SK-N-SH (cell line): ENCODE measurements around the gene SIPA1. TPM values are rescaled to one million over a fixed set of nuclear protein-coding genes. Genes with fewer than 3 reads are reported as not detected.

ENCODE experiments used
- CTCF ChIA-PET: fragments of 300-600, 350-600 bp; formaldehyde crosslinking; extraction: SDS; loops from one replicate; lab custom pipeline; 2021; lab: Yijun Ruan, JAX
- POLR2A ChIA-PET: fragments of 350-600 bp; sonication (Branson Sonifier 250); formaldehyde crosslinking; extraction: SDS; loops from one replicate; lab custom pipeline; 2020; ENCODE audit warnings: antibody characterized with exemption, inconsistent platforms; lab: Yijun Ruan, JAX
- DNase-seq: peaks from one replicate; pipeline ENCODE4 v3.0.0; 2012
- H2AFZ ChIP-seq: fragments of 200-600 bp; sonication (generic); 2 replicates; pipeline ENCODE4 v1.8.1; 2016; ENCODE audit warnings: antibody characterized with exemption, mild to moderate bottlenecking, low read depth
- H3F3A ChIP-seq: fragments of 200-600 bp; sonication (generic); replicated peaks from 2 replicates; pipeline ENCODE3; 2016; ENCODE audit warnings: antibody characterized with exemption, mild to moderate bottlenecking; ENCODE audit not compliant: insufficient read depth
- H3K27ac ChIP-seq, 2 experiments: fragments of 200-500 bp in 1 of 2; fragments of 200-600 bp in 1 of 2; sonication (Bioruptor generic) in 1 of 2; sonication (generic), shearing (Covaris generic) in 1 of 2; 2 replicates each; pipeline versions ENCODE4 v1.5.1 to v1.6.1; 2014 to 2016; ENCODE audit warnings: low read depth in 2 of 2, inconsistent platforms in 1 of 2, low read length in 1 of 2, mild to moderate bottlenecking in 1 of 2, mixed read lengths in 1 of 2
- H3K27me3 ChIP-seq: fragments of 200-600 bp; sonication (generic), shearing (Covaris generic); 2 replicates; pipeline ENCODE4 v1.6.1; 2016; ENCODE audit warnings: mixed run types; ENCODE audit not compliant: insufficient read depth
- H3K36me3 ChIP-seq, 2 experiments: fragments of 200-500 bp in 1 of 2; fragments of 200-600 bp in 1 of 2; sonication (Bioruptor generic) in 1 of 2; sonication (generic) in 1 of 2; replicated peaks in 1 of 2; 2 replicates each; pipeline versions ENCODE3 to v1.5.1; 2014 to 2016; ENCODE audit warnings: low read length in 1 of 2, mild to moderate bottlenecking in 1 of 2; ENCODE audit not compliant: insufficient read depth in 2 of 2, control insufficient read depth in 1 of 2
- H3K4me1 ChIP-seq, 2 experiments: fragments of 200-500 bp in 1 of 2; fragments of 200-600 bp in 1 of 2; sonication (Bioruptor generic) in 1 of 2; sonication (generic), shearing (Covaris generic) in 1 of 2; 2 replicates each; pipeline versions ENCODE4 v1.5.1 to v1.6.1; 2014 to 2016; ENCODE audit warnings: low read depth in 1 of 2, low read length in 1 of 2, mixed run types in 1 of 2; ENCODE audit not compliant: insufficient read depth in 2 of 2, control insufficient read depth in 1 of 2
- H3K4me2 ChIP-seq: fragments of 200-600 bp; sonication (generic), shearing (Covaris generic); 2 replicates; pipeline ENCODE4 v1.6.1; 2017; ENCODE audit warnings: mixed run types
- H3K4me3 ChIP-seq, 2 experiments: fragments of 200-500 bp in 1 of 2; fragments of 200-600 bp in 1 of 2; sonication (Bioruptor generic) in 1 of 2; sonication (generic), shearing (Covaris generic) in 1 of 2; 2 replicates each; pipeline versions ENCODE4 v1.5.1 to v1.8.1; 2014 to 2016; ENCODE audit warnings: low read depth in 2 of 2, inconsistent platforms in 1 of 2, low read length in 1 of 2, mild to moderate bottlenecking in 1 of 2, mixed read lengths in 1 of 2, moderate library complexity in 1 of 2
- H3K79me2 ChIP-seq: fragments of 200-600 bp; sonication (generic); 2 replicates; pipeline ENCODE4 v1.8.1; 2017; ENCODE audit warnings: mild to moderate bottlenecking; ENCODE audit not compliant: insufficient read depth
- H3K9ac ChIP-seq: fragments of 200-600 bp; sonication (generic); 2 replicates; pipeline ENCODE4 v1.6.1; 2017; ENCODE audit warnings: mixed run types
- H3K9me2 ChIP-seq: fragments of 200-600 bp; sonication (generic); 2 replicates; pipeline ENCODE4 v1.6.1; 2017; ENCODE audit warnings: mixed run types
- H3K9me3 ChIP-seq: fragments of 200-600 bp; sonication (generic); 2 replicates; pipeline ENCODE4 v1.6.1; 2017; ENCODE audit warnings: mixed run types, mild to moderate bottlenecking, moderate library complexity
- H4K20me1 ChIP-seq: fragments of 200-600 bp; sonication (generic); 2 replicates; pipeline ENCODE4 v1.6.1; 2017; ENCODE audit warnings: mild to moderate bottlenecking, mixed run types; ENCODE audit not compliant: insufficient read depth
- EZH2phosphoT487 ChIP-seq: fragments of 200-600 bp; sonication (generic); IDR thresholded peaks from 2 replicates; pipeline ENCODE4 v1.6.1; 2017; ENCODE audit warnings: low read depth, mixed run types, mild to moderate bottlenecking, antibody characterized with exemption, moderate library complexity, borderline replicate concordance
- FOXM1 ChIP-seq: IDR thresholded peaks from 2 replicates; pipeline ENCODE4 v1.4.0; 2012; ENCODE audit warnings: low read depth, mild to moderate bottlenecking
- JUND ChIP-seq: IDR thresholded peaks from 2 replicates; pipeline ENCODE4 v1.4.0; 2012
- MEF2A ChIP-seq: IDR thresholded peaks from 2 replicates; pipeline ENCODE4 v1.4.0; 2012; ENCODE audit warnings: low read depth, borderline replicate concordance
- MXI1 ChIP-seq: IDR thresholded peaks from 2 replicates; pipeline ENCODE4 v1.6.1; 2012; ENCODE audit warnings: mild to moderate bottlenecking, low read depth, low read length, improper control_type of control experiment
- NFIC ChIP-seq: IDR thresholded peaks from 2 replicates; pipeline ENCODE4 v1.4.0; 2012; ENCODE audit warnings: borderline replicate concordance
- PBX3 ChIP-seq: IDR thresholded peaks from 2 replicates; pipeline ENCODE4; 2012
- RAD21 ChIP-seq: IDR thresholded peaks from 2 replicates; pipeline ENCODE4 v1.6.1; 2012; ENCODE audit warnings: mild to moderate bottlenecking, low read length
- RCOR1 ChIP-seq: fragments of 150-350 bp; IDR thresholded peaks from 2 replicates; pipeline ENCODE4 v1.6.1; 2017; ENCODE audit warnings: antibody characterized with exemption, low read length
- YY1 ChIP-seq: IDR thresholded peaks from 2 replicates; pipeline ENCODE4 v1.4.0; 2012; ENCODE audit warnings: low read depth, mild to moderate bottlenecking
- ZBTB33 ChIP-seq: IDR thresholded peaks from 2 replicates; pipeline ENCODE4 v1.4.0; 2012; ENCODE audit warnings: low read depth, borderline replicate concordance
- WGBS: methylation state at CpG from one replicate; pipeline ENCODE4 v1.1.6; 2017; ENCODE audit warnings: low lambda C conversion rate; 5-methylcytosine and 5-hydroxymethylcytosine counted together
- polyA plus RNA-seq, 3 experiments: library from polyadenylated mRNA; depleted of rRNA; stranded (reverse); fragments of >200 nt; gene quantifications; 2 replicates each; pipeline ENCODE4 v1.2.3, GENCODE V29; 2012
- TF ChIP-seq, protein P1 (sequence below): IDR thresholded peaks from 2 replicates; pipeline ENCODE4 v1.4.0; 2012; ENCODE audit warnings: low read depth, borderline replicate concordance

SIPA1 gene
- polyA plus RNA-seq, 1 of the 3 experiments (the other 2 are of a cell fraction), result 18.7 TPM

DNA sequence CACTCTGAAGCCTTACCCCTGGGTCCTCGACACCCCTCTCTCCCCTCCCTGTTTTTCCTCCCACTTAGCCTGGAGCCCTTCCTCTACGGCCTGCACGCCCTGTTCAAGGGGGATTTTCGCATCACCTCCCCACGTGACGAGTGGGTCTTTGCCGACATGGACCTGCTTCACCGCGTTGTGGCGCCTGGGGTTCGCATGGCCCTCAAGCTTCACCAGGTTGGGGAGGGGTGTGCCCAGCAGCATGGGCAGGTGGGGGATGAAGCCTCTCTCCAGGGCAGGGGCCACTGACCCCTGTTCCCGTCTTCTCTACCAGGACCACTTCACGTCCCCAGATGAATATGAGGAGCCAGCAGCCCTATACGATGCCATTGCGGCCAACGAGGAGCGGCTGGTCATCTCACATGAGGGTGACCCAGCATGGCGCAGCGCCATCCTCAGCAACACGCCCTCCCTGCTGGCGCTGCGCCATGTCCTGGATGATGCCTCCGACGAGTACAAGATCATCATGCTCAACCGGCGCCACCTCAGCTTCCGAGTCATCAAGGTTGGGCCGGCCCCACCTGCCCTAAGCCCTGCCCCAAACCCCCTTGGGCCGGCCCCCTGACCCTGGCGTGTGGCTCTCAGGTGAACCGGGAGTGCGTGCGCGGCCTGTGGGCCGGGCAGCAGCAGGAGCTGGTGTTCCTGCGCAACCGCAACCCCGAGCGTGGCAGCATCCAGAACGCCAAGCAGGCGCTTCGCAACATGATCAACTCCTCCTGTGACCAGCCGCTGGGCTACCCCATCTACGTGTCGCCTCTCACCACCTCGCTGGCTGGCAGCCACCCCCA is 2.8 kb upstream of the SIPA1 start:
- Histone ChIP-seq H3K79me2 (peaks cover 16% of the 10 kb centered on the region), H3K27ac (no peak overlapping the region; a peak in 1 of 4 replicates), H3K27me3 (no peaks in the 10 kb centered on the region), H3F3A (peaks cover 18% of the 10 kb centered on the region), H4K20me1 (peaks cover 9% of the 10 kb centered on the region), H3K9me2 (no peaks in the 10 kb centered on the region), H3K36me3 (peaks cover 12 to 59% of the 10 kb centered on the region in 2 experiments), H2AFZ (no peak overlapping the region), H3K4me3 (no peak overlapping the region), H3K4me2 (no peak overlapping the region), H3K9ac (no peak overlapping the region), H3K4me1 (peaks cover 5 to 24% of the 10 kb centered on the region in 2 experiments; a peak in 3 of 4 replicates), H3K9me3 (no peaks in the 10 kb centered on the region)
- DNase-seq, result no peak
- CTCF ChIA-PET, result interaction anchor here (1.2 to 3.9 kb wide), 2 partner anchors 9 to 17 kb away, joined by 4 to 18 read pairs; no protein-coding TSS in a partner anchor
- no peak for TF ChIP-seq RAD21
- no peak for TF ChIP-seq YY1
- no peak for TF ChIP-seq NFIC
- POLR2A ChIA-PET, result no interaction called here
- 95% methylated on average over 27 of the region's 46 CpGs for WGBS

DNA sequence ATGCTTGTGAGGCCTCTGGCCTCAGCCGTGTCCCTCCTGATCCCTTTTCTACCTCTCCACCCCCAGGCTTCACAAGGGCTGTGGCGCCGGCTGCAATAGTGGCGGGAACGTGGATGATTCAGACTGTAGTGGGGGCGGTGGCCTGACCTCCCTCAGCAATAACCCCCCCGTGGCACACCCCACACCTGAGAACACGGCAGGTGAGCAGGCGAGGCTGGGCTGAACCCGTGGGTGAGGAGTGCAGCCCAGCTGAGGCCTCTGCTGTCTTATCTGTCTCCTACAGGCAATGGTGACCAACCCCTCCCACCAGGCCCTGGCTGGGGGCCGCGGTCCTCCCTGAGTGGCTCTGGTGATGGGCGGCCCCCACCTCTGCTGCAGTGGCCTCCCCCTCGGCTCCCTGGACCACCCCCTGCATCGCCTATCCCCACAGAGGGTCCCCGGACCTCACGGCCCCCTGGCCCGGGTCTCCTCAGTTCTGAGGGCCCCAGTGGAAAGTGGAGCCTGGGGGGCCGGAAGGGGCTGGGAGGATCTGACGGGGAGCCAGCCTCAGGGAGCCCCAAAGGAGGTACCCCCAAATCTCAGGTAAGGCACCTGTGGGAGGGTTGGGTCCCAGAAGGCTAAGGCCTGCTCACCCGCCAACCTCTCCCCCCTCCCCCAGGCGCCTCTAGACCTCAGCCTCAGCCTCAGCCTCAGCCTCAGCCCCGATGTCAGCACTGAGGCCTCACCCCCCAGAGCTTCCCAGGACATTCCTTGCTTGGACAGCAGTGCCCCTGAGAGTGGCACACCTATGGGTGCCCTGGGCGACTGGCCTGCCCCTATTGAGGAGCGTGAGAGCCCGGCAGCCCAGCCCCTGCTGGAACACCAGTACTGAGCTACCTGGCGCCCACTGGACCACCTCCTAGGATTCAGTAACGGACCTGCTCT is 1.5 kb upstream of the SIPA1 start:
- WGBS, result 93% methylated on average over 14 of the region's 28 CpGs
- CTCF ChIA-PET, result interaction anchor here (1.2 to 3.9 kb wide), 3 partner anchors 10 to 18 kb away, joined by 4 to 18 read pairs (median 9); no protein-coding TSS in a partner anchor

More for the DNA sequence above, 1.5 kb upstream of the SIPA1 start:
- H2AFZ ChIP-seq, result no peak overlapping the region
- H3K79me2 ChIP-seq, result peaks cover 16% of the 10 kb centered on the region
- POLR2A ChIA-PET, result no interaction called here
- no peaks in the 10 kb centered on the region for H3K9me2 ChIP-seq
- no peak overlapping the region for H3K9ac ChIP-seq
- peaks cover 3 to 49% of the 10 kb centered on the region in 2 experiments for H3K36me3 ChIP-seq
- no peak overlapping the region for H3K4me3 ChIP-seq
- H3K4me1 ChIP-seq, result peaks cover 5 to 25% of the 10 kb centered on the region in 2 experiments; a peak in 3 of 4 replicates
- H3K27me3 ChIP-seq, result no peaks in the 10 kb centered on the region
- H3K27ac ChIP-seq, result peak overlapping the region in 1 of 2 experiments; percentile 43; a peak in 1 of 4 replicates
- no peak for TF ChIP-seq EZH2phosphoT487
- no peak for TF ChIP-seq ZBTB33
- TF ChIP-seq MEF2A, result no peak
- no peak for TF ChIP-seq FOXM1
- TF ChIP-seq, protein P1, sequence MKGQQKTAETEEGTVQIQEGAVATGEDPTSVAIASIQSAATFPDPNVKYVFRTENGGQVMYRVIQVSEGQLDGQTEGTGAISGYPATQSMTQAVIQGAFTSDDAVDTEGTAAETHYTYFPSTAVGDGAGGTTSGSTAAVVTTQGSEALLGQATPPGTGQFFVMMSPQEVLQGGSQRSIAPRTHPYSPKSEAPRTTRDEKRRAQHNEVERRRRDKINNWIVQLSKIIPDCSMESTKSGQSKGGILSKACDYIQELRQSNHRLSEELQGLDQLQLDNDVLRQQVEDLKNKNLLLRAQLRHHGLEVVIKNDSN, result no peak
- TF ChIP-seq YY1, result no peak
- no peak for TF ChIP-seq PBX3
- no peak for TF ChIP-seq JUND
- no peak for TF ChIP-seq RCOR1
- TF ChIP-seq MXI1, result no peak
- peaks cover 9% of the 10 kb centered on the region for H4K20me1 ChIP-seq
- H3F3A ChIP-seq, result peaks cover 18% of the 10 kb centered on the region
- no peak for DNase-seq
- no peaks in the 10 kb centered on the region for H3K9me3 ChIP-seq
- no peak overlapping the region for H3K4me2 ChIP-seq
